ENCODE results near the gene RAB5B. TPM values are rescaled to one million over a fixed set of nuclear protein-coding genes. Genes with fewer than 3 reads are reported as not detected.

The RAB5B gene
- total and polyA plus RNA-seq, 9 donors: 60.4 to 217 (median 117) TPM

DNA sequence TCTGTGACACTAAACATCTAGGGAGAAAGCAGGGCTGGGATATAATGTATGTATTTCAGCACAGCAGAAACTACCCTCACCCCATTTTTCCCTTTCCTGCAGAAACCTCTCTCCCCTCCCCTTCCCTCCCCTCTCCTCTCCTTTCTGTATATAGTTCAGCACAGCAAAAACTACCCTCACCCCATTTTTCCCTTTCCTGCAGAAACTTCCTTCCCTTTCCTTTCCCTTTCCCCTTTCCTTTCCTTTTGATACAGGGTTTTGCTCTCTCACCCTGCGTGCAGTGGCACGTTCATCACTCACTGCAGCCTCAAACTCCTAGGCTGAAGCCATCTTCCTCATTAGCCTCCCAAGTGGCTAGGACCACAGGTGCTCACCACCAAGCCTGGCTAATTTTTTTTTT, 10.1 kb upstream of the RAB5B start:
- peaks cover 12% of the 10 kb centered on the region for H3K4me1 ChIP-seq (ENCODE audit: insufficient read depth)
- no peaks in the 10 kb centered on the region for H3K36me3 ChIP-seq
- H3K9me3 ChIP-seq: no peaks in the 10 kb centered on the region
- H3K27ac ChIP-seq: no peak overlapping the region
- 88 to 98% (median 94%) methylated on average over 2 of the region's 2 CpGs for WGBS, 3 donors
- no peaks in the 10 kb centered on the region for H3K27me3 ChIP-seq
- no peak for TF ChIP-seq POLR2A (IDR thresholded peaks at IDR 0.05)
- TF ChIP-seq, protein P1, sequence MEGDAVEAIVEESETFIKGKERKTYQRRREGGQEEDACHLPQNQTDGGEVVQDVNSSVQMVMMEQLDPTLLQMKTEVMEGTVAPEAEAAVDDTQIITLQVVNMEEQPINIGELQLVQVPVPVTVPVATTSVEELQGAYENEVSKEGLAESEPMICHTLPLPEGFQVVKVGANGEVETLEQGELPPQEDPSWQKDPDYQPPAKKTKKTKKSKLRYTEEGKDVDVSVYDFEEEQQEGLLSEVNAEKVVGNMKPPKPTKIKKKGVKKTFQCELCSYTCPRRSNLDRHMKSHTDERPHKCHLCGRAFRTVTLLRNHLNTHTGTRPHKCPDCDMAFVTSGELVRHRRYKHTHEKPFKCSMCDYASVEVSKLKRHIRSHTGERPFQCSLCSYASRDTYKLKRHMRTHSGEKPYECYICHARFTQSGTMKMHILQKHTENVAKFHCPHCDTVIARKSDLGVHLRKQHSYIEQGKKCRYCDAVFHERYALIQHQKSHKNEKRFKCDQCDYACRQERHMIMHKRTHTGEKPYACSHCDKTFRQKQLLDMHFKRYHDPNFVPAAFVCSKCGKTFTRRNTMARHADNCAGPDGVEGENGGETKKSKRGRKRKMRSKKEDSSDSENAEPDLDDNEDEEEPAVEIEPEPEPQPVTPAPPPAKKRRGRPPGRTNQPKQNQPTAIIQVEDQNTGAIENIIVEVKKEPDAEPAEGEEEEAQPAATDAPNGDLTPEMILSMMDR (IDR thresholded peaks at IDR 0.05): no peak
- TF ChIP-seq EP300 (IDR thresholded peaks at IDR 0.05): no peak
- no peak overlapping the region for H3K4me3 ChIP-seq
- DNase-seq: no peak
- intact Hi-C loops (cut with DNase I): no loop called here

DNA sequence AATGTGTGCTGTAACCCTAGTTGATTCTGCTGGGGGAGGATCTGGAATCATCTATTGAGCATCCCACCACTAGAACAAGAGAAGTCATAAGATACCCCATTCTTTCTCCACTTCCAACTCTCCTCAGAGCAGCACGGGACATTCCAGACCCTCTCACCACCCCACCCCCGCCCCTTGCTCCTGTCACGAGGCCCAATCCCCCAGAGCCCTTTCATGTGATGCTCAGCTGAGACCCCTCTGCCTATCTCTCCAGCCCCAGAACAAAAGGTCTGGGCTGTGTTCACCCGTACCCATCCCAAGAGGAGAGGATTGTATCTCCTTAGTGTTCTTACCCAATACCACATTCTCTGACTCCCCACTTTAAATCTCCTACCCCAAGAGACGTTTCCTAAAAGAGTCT, 8.6 kb upstream of the RAB5B start:
- no peaks in the 10 kb centered on the region for H3K36me3 ChIP-seq
- intact Hi-C loops (cut with DNase I): no loop called here
- H3K4me3 ChIP-seq: no peak overlapping the region
- H3K9me3 ChIP-seq: no peaks in the 10 kb centered on the region
- H3K27ac ChIP-seq: no peak overlapping the region
- TF ChIP-seq POLR2A (IDR thresholded peaks at IDR 0.05): no peak
- no peak for TF ChIP-seq EP300 (IDR thresholded peaks at IDR 0.05)
- TF ChIP-seq, protein P1 (IDR thresholded peaks at IDR 0.05): no peak
- H3K4me1 ChIP-seq (ENCODE audit: insufficient read depth): peaks cover 9% of the 10 kb centered on the region
- no peak for DNase-seq
- WGBS, 3 donors: 59 to 74% (median 62%) methylated on average over 5 of the region's 5 CpGs
- H3K27me3 ChIP-seq: no peaks in the 10 kb centered on the region

DNA sequence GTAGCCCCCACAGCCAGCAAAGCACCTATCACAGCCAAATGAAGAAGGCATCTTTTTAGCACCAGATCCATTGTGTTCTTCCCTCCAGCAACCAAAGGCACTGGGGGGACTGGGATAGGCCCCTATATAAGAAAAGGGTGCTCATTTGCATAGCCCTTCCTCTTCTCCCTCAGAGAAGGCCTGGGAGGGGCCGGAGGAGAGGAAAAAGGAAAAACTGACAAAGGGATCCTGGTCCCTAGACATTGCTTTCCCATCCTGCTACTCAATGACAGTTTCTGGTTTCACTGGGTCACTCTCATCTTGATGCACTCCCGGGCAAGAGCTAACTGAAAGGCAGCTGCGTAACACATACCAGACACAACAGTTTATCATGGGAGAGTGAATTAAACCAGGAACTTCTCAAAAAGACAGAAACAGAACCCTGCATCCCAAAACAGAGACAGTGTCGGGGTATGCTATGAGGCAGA, 7.9 kb upstream of the RAB5B start, which contains the start of gene PMEL:
PMEL (minus strand) TSS at position 102 of the 467 bp plus-strand sequence; CDS start at position 71, 31 bp downstream.
- peak within 1 kb of the TSS; percentile 73 for H3K4me3 ChIP-seq
- intact Hi-C loops (cut with DNase I): no loop called here
- H3K27ac ChIP-seq: peak within 1 kb of the TSS; percentile 59 to 89
- WGBS, 3 donors: 4 to 10% (median 7%) methylated on average over 4 of the region's 4 CpGs
- DNase-seq: no peak
- H3K36me3 ChIP-seq: no peaks in the 10 kb centered on the region
- no peaks in the 10 kb centered on the region for H3K27me3 ChIP-seq
- TF ChIP-seq EP300 (IDR thresholded peaks at IDR 0.05): no peak
- TF ChIP-seq, protein P1 (IDR thresholded peaks at IDR 0.05): no peak
- TF ChIP-seq POLR2A (IDR thresholded peaks at IDR 0.05): no peak
- peaks cover 9% of the 10 kb centered on the region for H3K4me1 ChIP-seq (ENCODE audit: insufficient read depth)
- H3K9me3 ChIP-seq: no peaks in the 10 kb centered on the region

DNA sequence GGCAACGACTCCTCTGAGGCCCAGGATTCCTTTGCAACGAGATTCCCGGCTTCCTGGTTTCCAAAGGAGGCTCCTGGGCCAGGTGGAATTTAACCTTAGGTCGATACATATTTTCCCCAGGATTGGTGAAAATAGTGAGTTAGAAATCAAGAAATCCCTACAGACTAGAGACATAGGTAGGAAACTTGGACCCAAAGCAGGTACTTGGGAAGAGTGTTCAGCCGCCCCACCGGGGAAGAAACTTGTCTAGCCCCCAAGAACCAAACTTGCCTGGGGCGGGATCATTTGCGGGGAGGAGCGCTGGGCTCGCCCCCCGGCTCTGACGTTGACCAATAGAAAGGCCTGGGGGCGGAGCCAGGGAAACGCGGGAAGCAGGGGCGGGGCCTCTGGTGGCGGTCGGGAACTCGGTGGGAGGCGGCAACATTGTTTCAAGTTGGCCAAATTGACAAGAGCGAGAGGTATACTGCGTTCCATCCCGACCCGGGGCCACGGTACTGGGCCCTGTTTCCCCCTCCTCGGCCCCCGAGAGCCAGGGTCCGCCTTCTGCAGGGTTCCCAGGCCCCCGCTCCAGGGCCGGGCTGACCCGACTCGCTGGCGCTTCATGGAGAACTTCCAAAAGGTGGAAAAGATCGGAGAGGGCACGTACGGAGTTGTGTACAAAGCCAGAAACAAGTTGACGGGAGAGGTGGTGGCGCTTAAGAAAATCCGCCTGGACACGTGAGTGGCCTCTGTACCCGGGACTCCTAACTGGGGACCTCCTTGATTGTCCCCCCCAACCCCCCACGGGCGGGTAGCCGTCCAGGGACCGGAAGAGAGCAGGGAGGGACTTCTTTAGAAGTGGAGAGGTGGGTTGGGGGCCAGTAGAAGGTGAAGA, 7.2 kb upstream of the RAB5B start, which contains the start of gene CDK2:
CDK2 (plus strand) TSS at position 423 of the 874 bp plus-strand sequence; CDS start at position 602, 179 bp downstream.
- DNase-seq: peak; percentile 95 to 98 (median 97)
- intact Hi-C loops (cut with DNase I): no loop called here
- Histone ChIP-seq H3K27me3 (no peaks in the 10 kb centered on the region), H3K4me1 (ENCODE audit: insufficient read depth) (peaks cover 9% of the 10 kb centered on the region), H3K4me3 (peak within 1 kb of the TSS; percentile 73), H3K36me3 (no peaks in the 10 kb centered on the region), H3K9me3 (no peaks in the 10 kb centered on the region), H3K27ac (peak within 1 kb of the TSS; percentile 59 to 89)
- WGBS, 3 donors: 0 to 1% (median 0%) methylated on average over 45 of the region's 45 CpGs
- TF ChIP-seq, protein P1 (IDR thresholded peaks at IDR 0.05): no peak
- TF ChIP-seq POLR2A (IDR thresholded peaks at IDR 0.05): peak; percentile 94
- TF ChIP-seq EP300 (IDR thresholded peaks at IDR 0.05): peak; percentile 72

Data from ovary (tissue), 9 donors.